Measurements from ENCODE around the gene GPM6B. TPM values are rescaled to one million over a fixed set of nuclear protein-coding genes. Genes with fewer than 3 reads are reported as not detected.

The GPM6B gene
- total RNA-seq, 1 donor from 2014 or later = 6.2 TPM

GRCh38 chrX:13764765-13765164, 52.1 kb downstream of the GPM6B start:
- Mint-ChIP-seq H3K4me3 (no peak overlapping the region), H3K27ac (no peak overlapping the region), H3K4me1 (no peaks in the 10 kb centered on the region), H3K9me3 (peaks cover 8% of the 10 kb centered on the region), H3K36me3 (peaks cover 25% of the 10 kb centered on the region), H3K27me3 (ENCODE audit: low read depth) (no peaks in the 10 kb centered on the region)
- DNase-seq (ENCODE audit: low spot score in 2 of 2, unreplicated experiment in 2 of 2) = no peak
- TF ChIP-seq CTCF (IDR thresholded peaks at IDR 0.05; ENCODE audit: unreplicated experiment) = no peak

- no peaks in the 10 kb centered on the region for H3K4me1 Mint-ChIP-seq
- peaks cover 25% of the 10 kb centered on the region for H3K36me3 Mint-ChIP-seq
- H3K9me3 Mint-ChIP-seq = peaks cover 8% of the 10 kb centered on the region
- TF ChIP-seq CTCF (IDR thresholded peaks at IDR 0.05; ENCODE audit: unreplicated experiment) = no peak
- DNase-seq (ENCODE audit: low spot score in 2 of 2, unreplicated experiment in 2 of 2) = no peak
- H3K4me3 Mint-ChIP-seq = no peak overlapping the region
- no peak overlapping the region for H3K27ac Mint-ChIP-seq
- H3K27me3 Mint-ChIP-seq (ENCODE audit: low read depth) = no peaks in the 10 kb centered on the region
These were observed 52.6 kb downstream of the GPM6B start for GRCh38 chrX:13764281-13764680.

- Mint-ChIP-seq H3K4me1 (no peaks in the 10 kb centered on the region), H3K27me3 (ENCODE audit: low read depth) (no peaks in the 10 kb centered on the region), H3K36me3 (peaks cover 20% of the 10 kb centered on the region), H3K27ac (no peak overlapping the region), H3K4me3 (no peak overlapping the region), H3K9me3 (peaks cover 8% of the 10 kb centered on the region)
- peak; percentile 13 for TF ChIP-seq CTCF (IDR thresholded peaks at IDR 0.05; ENCODE audit: unreplicated experiment)
- DNase-seq (ENCODE audit: low spot score in 2 of 2, unreplicated experiment in 2 of 2) = no peak
These were observed 53.4 kb downstream of the GPM6B start for GRCh38 chrX:13763489-13763888.

- Mint-ChIP-seq H3K36me3 (peaks cover 14% of the 10 kb centered on the region), H3K9me3 (peaks cover 6% of the 10 kb centered on the region), H3K4me3 (no peak overlapping the region), H3K27ac (no peak overlapping the region), H3K4me1 (no peaks in the 10 kb centered on the region), H3K27me3 (ENCODE audit: low read depth) (no peaks in the 10 kb centered on the region)
- DNase-seq (ENCODE audit: low spot score in 2 of 2, unreplicated experiment in 2 of 2) = no peak
- TF ChIP-seq CTCF (IDR thresholded peaks at IDR 0.05; ENCODE audit: unreplicated experiment) = no peak
These were observed 55.1 kb downstream of the GPM6B start for GRCh38 chrX:13761606-13762414.

- Mint-ChIP-seq H3K27ac (no peak overlapping the region), H3K4me3 (no peak overlapping the region), H3K9me3 (no peaks in the 10 kb centered on the region), H3K36me3 (peaks cover 2% of the 10 kb centered on the region), H3K4me1 (no peaks in the 10 kb centered on the region), H3K27me3 (ENCODE audit: low read depth) (no peaks in the 10 kb centered on the region)
- no peak for TF ChIP-seq CTCF (IDR thresholded peaks at IDR 0.05; ENCODE audit: unreplicated experiment)
- DNase-seq (ENCODE audit: low spot score in 2 of 2, unreplicated experiment in 2 of 2) = no peak
These were observed 56.5 kb downstream of the GPM6B start for GRCh38 chrX:13760426-13760825.

Measured in mesothelial cell of epicardium (in vitro differentiated cells).